Measurements from ENCODE around the gene GJA5.

DNA sequence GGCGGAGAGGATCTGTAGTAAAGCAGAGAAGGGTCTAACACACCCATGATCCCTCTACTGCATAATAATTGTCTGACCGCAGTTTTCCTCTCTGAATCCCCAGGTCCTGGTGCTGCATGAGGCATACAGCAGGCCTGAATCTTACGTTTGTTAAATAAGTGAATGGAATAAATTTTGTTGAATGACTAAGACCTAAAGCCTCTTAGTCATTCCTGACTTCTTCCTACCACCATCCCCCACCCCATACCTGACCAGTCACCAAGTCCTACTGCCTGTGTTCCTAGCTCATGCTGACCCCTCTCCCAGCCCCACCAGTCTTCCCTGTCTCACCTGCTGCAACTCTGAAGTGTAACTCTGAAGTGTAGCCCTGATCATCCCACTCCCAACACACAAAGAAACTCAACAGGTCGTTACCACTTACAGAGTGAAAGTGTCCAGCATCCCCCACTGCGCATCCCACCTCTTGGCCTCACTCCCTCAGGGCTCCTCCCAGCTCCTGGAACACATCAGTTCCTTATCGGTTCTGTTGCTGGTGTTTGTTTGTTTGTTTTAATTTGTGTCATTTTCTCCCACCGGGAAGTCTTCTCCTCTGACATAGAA lies 9.7 kb downstream of the GJA5 start:
- TF ChIP-seq, protein P1, sequence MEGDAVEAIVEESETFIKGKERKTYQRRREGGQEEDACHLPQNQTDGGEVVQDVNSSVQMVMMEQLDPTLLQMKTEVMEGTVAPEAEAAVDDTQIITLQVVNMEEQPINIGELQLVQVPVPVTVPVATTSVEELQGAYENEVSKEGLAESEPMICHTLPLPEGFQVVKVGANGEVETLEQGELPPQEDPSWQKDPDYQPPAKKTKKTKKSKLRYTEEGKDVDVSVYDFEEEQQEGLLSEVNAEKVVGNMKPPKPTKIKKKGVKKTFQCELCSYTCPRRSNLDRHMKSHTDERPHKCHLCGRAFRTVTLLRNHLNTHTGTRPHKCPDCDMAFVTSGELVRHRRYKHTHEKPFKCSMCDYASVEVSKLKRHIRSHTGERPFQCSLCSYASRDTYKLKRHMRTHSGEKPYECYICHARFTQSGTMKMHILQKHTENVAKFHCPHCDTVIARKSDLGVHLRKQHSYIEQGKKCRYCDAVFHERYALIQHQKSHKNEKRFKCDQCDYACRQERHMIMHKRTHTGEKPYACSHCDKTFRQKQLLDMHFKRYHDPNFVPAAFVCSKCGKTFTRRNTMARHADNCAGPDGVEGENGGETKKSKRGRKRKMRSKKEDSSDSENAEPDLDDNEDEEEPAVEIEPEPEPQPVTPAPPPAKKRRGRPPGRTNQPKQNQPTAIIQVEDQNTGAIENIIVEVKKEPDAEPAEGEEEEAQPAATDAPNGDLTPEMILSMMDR (IDR thresholded peaks at IDR 0.05): no peak
- TF ChIP-seq POLR2AphosphoS5 (IDR thresholded peaks at IDR 0.05): no peak
- no peak for TF ChIP-seq POLR2A (IDR thresholded peaks at IDR 0.05)

Measured in breast epithelium (tissue), 3 donors.